Left lung (tissue), 10 donors: ENCODE results near the gene GSK3A. TPM values are rescaled to one million over a fixed set of nuclear protein-coding genes. Genes with fewer than 3 reads are reported as not detected.

Experiments
- ATAC-seq: fragments of 200-7000 bp; cut with Tn5 transposase; one replicate; pipeline ENCODE4 v1.9.1; 2020; ENCODE audit warnings: moderate library complexity
- DNase-seq, 4 donors: peaks; one replicate each; pipeline ENCODE4 v3.0.0-alpha.2; 2013 to 2020
- H3K27ac ChIP-seq, 2 donors: fragments of 200-600 bp; sonication (generic) in 1 of 2; one replicate each; pipeline versions ENCODE4 v1.5.0 to v1.8.0; 2020 to 2021
- H3K27me3 ChIP-seq, 2 donors: fragments of 200-600 bp; sonication (generic) in 1 of 2; one replicate each; pipeline versions ENCODE4 v1.5.0 to v1.8.0; 2020 to 2021
- H3K36me3 ChIP-seq, 2 donors: fragments of 200-600 bp; sonication (generic) in 1 of 2; one replicate each; pipeline versions ENCODE4 v1.5.0 to v1.8.0; 2020 to 2021
- H3K4me1 ChIP-seq, 2 donors: fragments of 200-600 bp; one replicate each; pipeline ENCODE4 v1.8.0; 2021
- H3K4me3 ChIP-seq, 2 donors: fragments of 200-600 bp; sonication (generic) in 1 of 2; one replicate each; pipeline versions ENCODE4 v1.5.0 to v1.8.0; 2020 to 2021; ENCODE audit warnings: mild to moderate bottlenecking in 1 of 2
- H3K9me3 ChIP-seq, 2 donors: fragments of 200-600 bp; sonication (generic) in 1 of 2; one replicate each; pipeline versions ENCODE4 v1.5.0 to v1.8.0; 2020 to 2021
- intact Hi-C, 2 donors: fragments of 100-400 bp; cut with DNase I; formaldehyde crosslinking; loops; one replicate each; pipeline versions ENCODE4 v1.11.2 to v1.14.2; 2022
- polyA plus RNA-seq, 6 donors: library from polyadenylated mRNA; unstranded; fragments of 120-200 nt; gene quantifications; one replicate each; pipeline ENCODE4 v1.2.1, GENCODE V29; 2013; ENCODE audit not compliant: insufficient read length in 6 of 6
- total RNA-seq, 2 donors: library from RNA; stranded (reverse); fragmentation: NEBNext Ultra II Directional; extraction: Animal tissue kit (Norgen Biotek cat#: 25700); gene quantifications; one replicate each; pipeline ENCODE4 v1.2.1, GENCODE V29; 2021
- TF ChIP-seq, protein P1 (sequence below), 2 donors: fragments of 200-600 bp; sonication (generic) in 1 of 2; IDR thresholded peaks; one replicate each; pipeline versions ENCODE4 v1.5.0 to v1.8.0; 2021; ENCODE audit warnings: antibody characterized with exemption in 2 of 2
- donor health status: DM: no; HTN: yes; CAD: no.
- donor health status: DM: no; HTN: no; CAD: no.

GSK3A gene
- total and polyA plus RNA-seq, 8 donors: 33.4 to 67.4 (median 61.1) TPM

DNA sequence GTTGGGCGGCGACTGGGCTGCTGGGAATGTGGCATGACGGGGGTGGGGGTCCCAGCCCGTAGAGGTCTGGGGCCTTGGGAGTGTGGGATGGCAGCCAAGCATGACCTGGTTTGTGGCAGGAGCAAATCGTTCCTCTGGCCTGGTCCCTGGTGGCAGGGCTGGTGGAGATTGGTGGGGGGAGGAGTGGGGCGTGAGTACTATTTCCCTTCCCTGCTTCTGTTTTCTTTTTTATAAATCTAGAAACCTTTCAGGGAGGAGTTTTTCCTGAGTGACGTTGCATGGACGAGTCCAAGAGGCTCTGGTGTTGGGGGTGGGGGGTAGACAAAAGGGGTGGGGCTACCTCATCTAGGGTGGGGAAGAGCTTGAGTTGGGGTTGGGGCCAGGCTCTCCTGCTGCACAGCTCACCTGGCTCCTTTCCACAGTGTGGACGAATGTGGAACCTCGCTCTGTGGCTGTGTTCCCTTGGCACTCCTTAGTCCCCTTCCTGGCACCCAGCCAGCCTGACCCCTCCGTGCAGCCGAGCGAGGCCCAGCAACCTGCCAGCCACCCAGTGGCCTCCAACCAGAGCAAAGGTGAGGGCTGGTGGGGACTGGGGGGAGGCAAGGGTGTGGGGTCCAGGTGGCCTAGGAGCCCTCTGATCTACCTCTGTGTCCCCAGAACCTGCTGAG lies 44.1 kb upstream of the GSK3A start:
- intact Hi-C loops: loop anchor here in 1 of 2 donors (5.0 kb wide), 1 partner anchor 34 kb away; no protein-coding TSS in a partner anchor
- DNase-seq (peak in 1 of 4 donors; percentile 55), ATAC-seq (no peak)
- Histone ChIP-seq H3K4me3 (peak overlapping the region in 1 of 2 donors; percentile 62), H3K27ac (peak overlapping the region; percentile 26 to 77), H3K36me3 (peaks cover 0 to 48% of the 10 kb centered on the region in 2 donors), H3K4me1 (peaks cover 34 to 44% of the 10 kb centered on the region in 2 donors), H3K9me3 (no peaks in the 10 kb centered on the region), H3K27me3 (no peaks in the 10 kb centered on the region)
- TF ChIP-seq, protein P1, sequence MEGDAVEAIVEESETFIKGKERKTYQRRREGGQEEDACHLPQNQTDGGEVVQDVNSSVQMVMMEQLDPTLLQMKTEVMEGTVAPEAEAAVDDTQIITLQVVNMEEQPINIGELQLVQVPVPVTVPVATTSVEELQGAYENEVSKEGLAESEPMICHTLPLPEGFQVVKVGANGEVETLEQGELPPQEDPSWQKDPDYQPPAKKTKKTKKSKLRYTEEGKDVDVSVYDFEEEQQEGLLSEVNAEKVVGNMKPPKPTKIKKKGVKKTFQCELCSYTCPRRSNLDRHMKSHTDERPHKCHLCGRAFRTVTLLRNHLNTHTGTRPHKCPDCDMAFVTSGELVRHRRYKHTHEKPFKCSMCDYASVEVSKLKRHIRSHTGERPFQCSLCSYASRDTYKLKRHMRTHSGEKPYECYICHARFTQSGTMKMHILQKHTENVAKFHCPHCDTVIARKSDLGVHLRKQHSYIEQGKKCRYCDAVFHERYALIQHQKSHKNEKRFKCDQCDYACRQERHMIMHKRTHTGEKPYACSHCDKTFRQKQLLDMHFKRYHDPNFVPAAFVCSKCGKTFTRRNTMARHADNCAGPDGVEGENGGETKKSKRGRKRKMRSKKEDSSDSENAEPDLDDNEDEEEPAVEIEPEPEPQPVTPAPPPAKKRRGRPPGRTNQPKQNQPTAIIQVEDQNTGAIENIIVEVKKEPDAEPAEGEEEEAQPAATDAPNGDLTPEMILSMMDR (IDR thresholded peaks at IDR 0.05): no peak

DNA sequence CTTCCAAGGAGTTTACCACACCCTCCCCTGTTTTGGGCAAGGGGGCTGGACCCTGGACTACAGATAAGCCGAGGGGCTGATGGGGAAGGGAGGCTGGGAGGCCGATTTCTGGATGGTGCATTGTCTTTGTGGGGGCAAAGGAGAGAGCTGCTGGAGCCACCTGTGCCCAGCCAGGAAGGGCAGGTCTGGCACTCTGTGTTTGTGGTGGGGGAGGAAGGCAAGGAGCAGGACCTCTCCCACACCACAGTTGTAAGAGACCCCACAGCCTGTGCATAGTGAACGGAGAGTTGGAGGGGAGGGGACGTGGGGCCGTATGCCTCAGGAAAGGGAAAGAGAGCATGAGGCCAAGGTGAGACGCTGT lies 43.6 kb upstream of the GSK3A start:
- Histone ChIP-seq H3K27ac (peak overlapping the region; percentile 26 to 77), H3K9me3 (no peaks in the 10 kb centered on the region), H3K27me3 (no peaks in the 10 kb centered on the region), H3K36me3 (peaks cover 0 to 43% of the 10 kb centered on the region in 2 donors), H3K4me1 (peaks cover 39 to 49% of the 10 kb centered on the region in 2 donors), H3K4me3 (peak overlapping the region in 1 of 2 donors; percentile 62)
- intact Hi-C loops: loop anchor here in 1 of 2 donors (5.0 kb wide), 1 partner anchor 34 kb away; no protein-coding TSS in a partner anchor
- TF ChIP-seq, protein P1 (IDR thresholded peaks at IDR 0.05): no peak
- ATAC-seq (no peak), DNase-seq (no peak)

DNA sequence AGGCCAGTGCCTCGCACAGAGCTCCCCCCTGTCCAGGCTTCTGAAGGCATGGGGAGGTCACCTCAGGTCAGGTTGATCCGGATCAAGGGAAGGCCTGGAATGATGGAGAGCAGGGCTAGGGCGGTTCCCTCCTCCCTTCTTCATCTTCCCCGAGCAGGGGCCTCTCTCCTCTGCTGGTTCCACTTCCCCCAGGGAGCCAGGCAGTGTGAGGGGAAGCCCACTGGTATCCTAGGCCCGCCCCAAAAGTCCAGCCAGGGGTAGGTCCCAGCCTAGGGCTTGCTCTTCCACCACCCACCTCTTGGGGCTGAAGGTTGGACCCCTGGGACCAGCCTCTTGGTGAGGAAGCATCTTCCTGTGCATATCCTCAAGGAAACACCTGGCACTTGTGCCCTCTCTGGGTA lies 43.1 kb upstream of the GSK3A start:
- peaks cover 0 to 39% of the 10 kb centered on the region in 2 donors for H3K36me3 ChIP-seq
- DNase-seq (no peak), ATAC-seq (no peak)
- no peaks in the 10 kb centered on the region for H3K27me3 ChIP-seq
- TF ChIP-seq, protein P1 (IDR thresholded peaks at IDR 0.05): no peak
- no peaks in the 10 kb centered on the region for H3K9me3 ChIP-seq
- peaks cover 40 to 53% of the 10 kb centered on the region in 2 donors for H3K4me1 ChIP-seq
- peak overlapping the region; percentile 26 to 77 for H3K27ac ChIP-seq
- H3K4me3 ChIP-seq: peak overlapping the region in 1 of 2 donors; percentile 62
- intact Hi-C loops: loop anchor here in 1 of 2 donors (5.0 kb wide), 1 partner anchor 33 kb away; no protein-coding TSS in a partner anchor

DNA sequence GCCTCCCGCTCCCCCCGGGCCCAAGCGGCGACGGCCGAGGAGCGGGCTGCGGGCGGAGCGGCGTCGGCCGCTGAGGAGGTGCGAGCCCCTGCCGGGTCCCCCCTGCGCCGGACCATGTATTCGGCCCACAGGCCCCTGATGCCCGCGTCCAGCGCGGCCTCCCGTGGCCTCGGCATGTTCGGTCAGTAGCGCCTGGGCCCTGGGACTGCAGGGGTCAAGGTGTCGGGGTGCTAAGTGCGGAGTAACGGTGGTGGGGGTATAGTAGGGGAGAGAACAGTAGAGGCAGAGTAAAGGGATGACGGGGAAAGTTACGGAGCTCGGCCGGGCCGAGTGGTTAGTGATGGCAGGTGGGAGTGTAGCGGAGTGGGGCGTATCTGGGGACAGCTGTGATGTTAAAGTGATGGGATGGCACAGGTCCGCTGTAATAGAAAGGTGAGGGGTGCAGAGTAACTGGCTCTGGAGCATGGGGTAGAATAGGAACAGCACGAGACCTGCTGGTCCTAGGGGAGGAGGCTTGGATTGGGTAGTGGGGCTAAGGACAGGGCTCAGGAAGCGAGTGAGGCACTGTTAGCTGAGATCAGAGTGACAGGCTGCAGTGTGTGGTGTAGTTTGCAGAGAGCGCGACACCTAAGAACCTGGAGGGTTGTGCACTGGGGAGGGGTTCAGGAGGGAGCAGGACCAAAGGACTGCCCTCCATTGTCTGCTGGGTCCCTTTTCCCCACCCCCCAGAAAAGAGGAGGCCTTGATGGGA lies 42.4 kb upstream of the GSK3A start:
- intact Hi-C loops: loop anchor here in 1 of 2 donors (5.0 kb wide), 1 partner anchor 32 kb away; no protein-coding TSS in a partner anchor
- Histone ChIP-seq H3K4me3 (peak overlapping the region; percentile 33 to 62), H3K27me3 (no peaks in the 10 kb centered on the region), H3K27ac (peak overlapping the region; percentile 54 to 77), H3K9me3 (no peaks in the 10 kb centered on the region), H3K36me3 (peaks cover 0 to 31% of the 10 kb centered on the region in 2 donors), H3K4me1 (peaks cover 40 to 54% of the 10 kb centered on the region in 2 donors)
- DNase-seq: peak in 2 of 4 donors; percentile 51 to 86
- no peak for ATAC-seq
- TF ChIP-seq, protein P1 (IDR thresholded peaks at IDR 0.05): no peak

DNA sequence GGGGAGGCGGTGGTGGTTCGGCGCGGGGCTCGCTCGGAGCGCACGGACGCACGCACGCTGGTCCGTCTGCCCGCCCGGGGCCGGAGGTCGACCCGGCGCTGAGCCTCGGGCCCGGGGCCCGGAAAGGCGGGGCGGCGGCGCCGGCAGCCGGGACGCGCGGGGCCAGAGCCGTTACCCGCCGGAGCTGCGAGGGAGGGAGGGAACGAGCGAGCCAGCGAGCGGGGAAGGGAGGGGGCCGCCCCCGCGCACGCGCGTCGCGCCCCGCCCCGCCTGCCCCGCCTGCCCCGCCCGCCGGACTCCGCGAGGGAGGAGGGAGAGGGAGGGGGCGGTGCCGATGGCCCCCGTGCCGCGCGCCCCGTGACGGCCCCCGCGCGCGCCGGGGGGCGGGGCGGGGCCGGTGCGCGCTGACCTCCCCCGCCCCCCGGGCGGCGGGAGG lies 41.7 kb upstream of the GSK3A start:
- H3K4me1 ChIP-seq: peaks cover 46 to 61% of the 10 kb centered on the region in 2 donors
- peak overlapping the region; percentile 15 to 62 for H3K4me3 ChIP-seq
- intact Hi-C loops: no loop called here
- no peaks in the 10 kb centered on the region for H3K9me3 ChIP-seq
- peak; percentile 39 for ATAC-seq
- H3K27me3 ChIP-seq: no peaks in the 10 kb centered on the region
- DNase-seq: peak; percentile 76 to 94 (median 78)
- TF ChIP-seq, protein P1 (IDR thresholded peaks at IDR 0.05): no peak
- peak overlapping the region; percentile 82 to 89 for H3K27ac ChIP-seq
- peaks cover 0 to 24% of the 10 kb centered on the region in 2 donors for H3K36me3 ChIP-seq
